Dedifferentiated amniotic fluid mesenchymal stem cell (primary cell): ENCODE measurements around the gene TBC1D28.
"Not testable (repeated sequence)": the region's sequence is repeated elsewhere in the genome, so short reads cannot be mapped to it uniquely, and the experiment has no call there.

Experiments used
- DNase-seq: peaks from one replicate; pipeline ENCODE4 v3.0.0-alpha.2; 2016; ENCODE audit errors: extremely low spot score

Gene TBC1D28

DNA sequence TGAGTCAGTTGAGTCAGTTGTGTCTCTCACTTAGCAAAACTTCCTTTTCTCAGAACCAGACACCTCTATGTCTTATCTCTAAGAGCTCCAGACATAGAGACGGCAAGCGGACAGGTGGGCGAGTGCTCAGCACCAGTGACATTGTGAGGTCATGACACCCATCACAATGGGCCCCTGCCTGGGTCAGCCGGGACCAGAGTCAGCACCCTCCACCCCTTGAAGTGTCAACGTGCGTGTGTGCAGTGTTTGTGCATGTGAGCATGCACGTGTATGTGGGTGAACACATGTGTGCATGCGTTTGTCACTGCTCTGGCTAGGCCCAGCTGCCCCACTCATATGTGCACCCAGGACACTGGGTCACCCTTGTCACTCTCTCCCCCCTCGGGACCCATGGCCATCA lies at the start of gene TBC1D28:
TBC1D28 (minus strand) TSS at position 101 of the 400 bp plus-strand sequence. CDS start 3,039 bp downstream, outside the sequence.
- not testable (repeated sequence) for DNase-seq

DNA sequence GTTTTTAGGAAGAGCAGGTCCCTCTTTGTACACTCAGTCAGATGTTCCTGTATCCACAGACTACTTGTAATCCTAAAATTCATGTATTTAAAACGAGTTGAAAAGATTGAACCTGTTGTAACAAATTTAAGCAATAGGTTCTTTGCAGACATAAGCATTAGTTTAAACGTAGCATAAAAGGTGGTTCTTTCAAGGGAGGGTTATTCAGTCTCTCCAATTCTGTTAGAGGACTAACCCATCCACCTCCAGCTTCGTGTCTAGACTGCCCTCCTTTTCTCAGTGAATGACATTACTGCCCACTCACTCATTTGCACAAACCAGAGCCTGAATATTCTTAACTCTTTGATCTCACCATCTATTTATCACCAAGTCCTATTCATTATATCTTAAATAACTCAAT lies 38.5 kb upstream of the TBC1D28 start:
- not testable (repeated sequence) for DNase-seq

- DNase-seq, result peak; percentile 90
These were observed 37.8 kb upstream of the TBC1D28 start, which contains the start of gene FOXO3B for GRCh38 chr17:18681767-18682571. FOXO3B (minus strand) TSS chr17:18682314; CDS start chr17:18681651, 663 bp downstream.

DNA sequence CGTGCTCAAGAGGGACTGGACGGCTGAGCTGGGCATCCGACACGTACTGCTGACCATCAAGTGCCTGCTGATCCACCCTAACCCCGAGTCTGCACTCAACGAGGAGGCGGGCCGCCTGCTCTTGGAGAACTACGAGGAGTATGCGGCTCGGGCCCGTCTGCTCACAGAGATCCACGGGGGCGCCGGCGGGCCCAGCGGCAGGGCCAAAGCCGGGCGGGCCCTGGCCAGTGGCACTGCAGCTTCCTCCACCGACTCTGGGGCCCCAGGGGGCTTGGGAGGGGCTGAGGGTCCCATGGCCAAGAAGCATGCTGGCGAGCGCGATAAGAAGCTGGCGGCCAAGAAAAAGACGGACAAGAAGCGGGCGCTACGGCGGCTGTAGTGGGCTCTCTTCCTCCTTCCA lies 33.2 kb upstream of the TBC1D28 start:
- DNase-seq, result not testable (repeated sequence)

- not testable (repeated sequence) for DNase-seq
These were observed 32.7 kb upstream of the TBC1D28 start for GRCh38 chr17:18676928-18677327.

DNA sequence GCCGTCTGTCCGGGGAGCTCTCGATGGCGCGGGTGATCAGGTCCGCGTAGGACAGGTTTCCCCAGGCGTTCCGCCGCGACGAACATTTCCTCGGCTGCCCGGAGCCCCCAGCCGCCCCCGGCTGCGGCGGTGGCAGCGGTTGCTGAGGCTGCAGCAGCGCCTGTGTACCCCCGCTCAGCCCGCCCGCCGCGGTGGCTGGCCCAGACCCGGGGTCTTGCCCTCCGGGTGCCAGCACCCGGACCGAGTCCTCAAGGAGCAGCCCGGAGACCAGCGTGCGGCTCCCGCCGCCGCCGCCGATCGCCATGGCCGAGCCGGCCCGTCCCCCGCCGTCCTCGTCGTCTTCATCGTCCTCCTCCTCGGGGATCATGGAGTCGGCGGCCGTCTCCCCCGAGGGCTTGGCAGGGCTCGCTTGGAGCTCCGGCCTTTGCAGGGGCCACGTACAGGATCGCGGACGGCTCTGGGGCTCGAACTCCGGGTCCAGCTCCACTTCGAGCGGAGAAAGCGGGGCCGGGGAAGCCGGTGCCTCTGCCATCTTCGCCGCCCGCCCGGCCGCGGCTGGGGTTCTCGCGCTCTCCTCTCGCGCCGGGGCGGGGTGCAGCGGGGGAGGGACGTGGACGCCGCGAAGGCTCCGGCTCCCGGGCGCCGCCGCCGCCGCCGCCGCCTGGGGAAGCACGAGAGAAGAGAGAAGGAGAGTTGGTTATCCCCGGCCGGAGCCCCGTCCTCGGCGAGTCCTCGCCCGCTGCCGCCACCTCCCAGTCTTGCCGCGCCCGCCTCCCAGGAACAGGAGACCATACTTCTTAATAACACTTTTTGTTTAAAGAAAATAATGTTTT lies 28.4 kb upstream of the TBC1D28 start:
- DNase-seq, result not testable (repeated sequence)

DNA sequence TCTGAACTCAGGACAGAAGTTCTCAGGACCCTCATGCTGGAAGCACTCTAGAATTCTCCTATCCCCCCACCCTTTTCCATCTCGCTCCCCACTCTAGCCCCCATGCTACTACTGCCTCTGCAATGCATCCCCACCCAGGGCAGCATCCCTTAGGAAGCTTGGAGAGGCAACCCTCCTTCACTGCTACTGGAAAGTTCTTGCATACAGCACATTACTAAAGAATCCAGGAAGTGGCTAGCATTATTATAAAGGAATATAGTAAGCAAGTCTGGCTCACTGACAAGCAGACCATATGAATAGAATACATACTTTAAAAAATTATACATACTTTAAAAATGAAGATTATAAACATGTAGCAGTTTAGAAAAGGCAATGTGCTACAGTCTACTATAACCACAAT lies 24.4 kb upstream of the TBC1D28 start:
- not testable (repeated sequence) for DNase-seq

DNA sequence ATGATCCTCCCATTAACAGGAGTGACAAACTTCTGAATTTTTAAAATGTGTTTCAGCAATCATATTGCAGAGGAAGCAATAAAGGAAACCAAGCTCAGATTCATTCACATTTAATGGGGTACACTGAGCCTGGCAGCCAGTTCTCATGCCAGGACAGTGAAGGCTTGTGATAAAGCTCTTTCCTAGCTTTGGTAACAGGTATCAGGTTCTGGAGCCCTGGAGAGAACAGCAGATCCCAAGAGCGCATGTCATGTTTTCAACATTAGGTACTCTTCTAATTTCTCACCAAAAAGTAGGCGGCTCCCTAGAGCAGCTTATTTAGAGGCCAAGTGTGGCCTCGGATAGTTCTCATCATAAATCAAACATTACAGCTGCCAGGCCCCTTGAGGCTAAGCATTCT lies 23.3 kb upstream of the TBC1D28 start:
- DNase-seq, result not testable (repeated sequence)

DNA sequence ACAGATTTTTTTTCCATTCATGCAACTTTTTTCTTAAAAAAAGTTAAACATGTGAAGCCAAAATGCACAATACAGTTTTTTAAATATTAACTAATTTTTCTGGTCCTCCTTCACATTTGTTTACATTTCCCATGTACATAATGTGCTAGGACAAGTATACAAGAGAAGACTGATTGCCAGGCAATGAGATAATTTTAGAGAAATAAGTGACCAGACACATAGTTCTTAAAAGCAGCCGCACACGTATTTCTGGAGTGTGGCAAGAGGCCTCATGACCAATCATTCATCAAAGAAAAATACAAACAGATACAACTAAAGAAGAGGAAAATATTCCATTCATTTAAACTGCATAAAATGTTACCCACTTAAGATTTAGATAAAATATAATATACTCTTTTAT lies 22.1 kb upstream of the TBC1D28 start:
- DNase-seq, result not testable (repeated sequence)

- DNase-seq, result not testable (repeated sequence)
These were observed 17.9 kb upstream of the TBC1D28 start for GRCh38 chr17:18661924-18662624.

DNA sequence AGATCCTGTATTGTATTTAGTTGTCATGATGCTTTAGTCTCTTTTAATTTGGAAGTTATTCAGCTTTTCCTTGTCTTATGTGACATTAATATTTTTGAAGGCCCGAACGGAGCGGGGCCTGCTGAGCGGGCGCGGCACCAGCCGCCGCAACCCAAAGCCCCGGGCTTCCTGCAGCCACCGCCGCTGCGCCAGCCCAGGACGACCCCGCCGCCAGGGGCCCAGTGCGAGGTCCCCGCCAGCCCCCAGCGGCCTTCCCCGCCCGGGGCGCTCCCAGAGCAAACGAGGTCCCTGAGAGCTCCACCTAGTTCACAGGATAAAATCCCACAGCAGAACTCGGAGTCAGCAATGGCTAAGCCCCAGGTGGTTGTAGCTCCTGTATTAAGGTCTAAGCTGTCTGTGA lies 5.9 kb upstream of the TBC1D28 start:
- not testable (repeated sequence) for DNase-seq

DNA sequence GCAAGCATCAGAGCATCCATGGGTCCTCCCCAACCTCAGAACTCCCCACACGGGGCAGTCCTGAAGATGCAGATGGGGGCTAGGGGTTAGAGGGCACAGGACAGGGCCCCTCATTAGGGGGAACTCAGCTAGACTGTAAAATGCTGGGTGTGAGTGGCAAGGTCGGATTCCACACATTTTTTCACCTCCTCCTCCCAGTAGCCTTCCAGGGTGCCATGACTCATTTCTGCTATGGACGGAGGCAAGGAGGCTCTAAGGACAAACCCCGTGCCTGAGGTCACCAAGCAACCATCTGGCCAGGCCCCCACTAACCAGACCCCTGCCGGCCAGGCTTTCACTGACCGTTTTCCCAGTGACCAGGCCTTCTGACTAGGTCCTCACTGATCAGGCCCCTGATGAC lies 1.1 kb downstream of the TBC1D28 start:
- DNase-seq, result not testable (repeated sequence)

GRCh38 chr17:18638357-18638756 lies 5.8 kb downstream of the TBC1D28 start:
- DNase-seq, result not testable (repeated sequence)

GRCh38 chr17:18636237-18636636 lies 8.0 kb downstream of the TBC1D28 start:
- not testable (repeated sequence) for DNase-seq

DNA sequence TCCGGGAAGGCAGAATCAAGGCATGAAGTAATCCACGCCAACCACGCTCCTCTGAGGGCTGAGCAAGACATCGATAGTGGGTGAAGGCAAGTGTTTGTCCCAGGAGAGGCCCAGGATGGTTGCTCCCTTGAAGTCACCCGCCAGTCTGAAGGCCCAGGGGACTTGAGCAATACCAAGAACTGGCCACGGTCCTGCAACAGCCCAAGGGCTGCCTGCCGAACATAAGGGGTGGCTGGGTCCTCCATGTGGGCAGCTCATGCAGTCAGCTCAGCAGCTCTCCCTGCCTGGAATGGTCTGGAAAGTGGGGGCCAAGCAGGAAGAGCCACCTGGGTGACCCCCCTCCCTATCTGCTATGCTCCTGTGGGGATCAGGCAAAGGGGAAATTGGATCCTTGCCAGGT lies 8.4 kb downstream of the TBC1D28 start:
- DNase-seq, result not testable (repeated sequence)

GRCh38 chr17:18634550-18635263 lies 9.5 kb downstream of the TBC1D28 start:
- not testable (repeated sequence) for DNase-seq

GRCh38 chr17:18626152-18626870 lies 17.9 kb downstream of the TBC1D28 start:
- no peak for DNase-seq

DNA sequence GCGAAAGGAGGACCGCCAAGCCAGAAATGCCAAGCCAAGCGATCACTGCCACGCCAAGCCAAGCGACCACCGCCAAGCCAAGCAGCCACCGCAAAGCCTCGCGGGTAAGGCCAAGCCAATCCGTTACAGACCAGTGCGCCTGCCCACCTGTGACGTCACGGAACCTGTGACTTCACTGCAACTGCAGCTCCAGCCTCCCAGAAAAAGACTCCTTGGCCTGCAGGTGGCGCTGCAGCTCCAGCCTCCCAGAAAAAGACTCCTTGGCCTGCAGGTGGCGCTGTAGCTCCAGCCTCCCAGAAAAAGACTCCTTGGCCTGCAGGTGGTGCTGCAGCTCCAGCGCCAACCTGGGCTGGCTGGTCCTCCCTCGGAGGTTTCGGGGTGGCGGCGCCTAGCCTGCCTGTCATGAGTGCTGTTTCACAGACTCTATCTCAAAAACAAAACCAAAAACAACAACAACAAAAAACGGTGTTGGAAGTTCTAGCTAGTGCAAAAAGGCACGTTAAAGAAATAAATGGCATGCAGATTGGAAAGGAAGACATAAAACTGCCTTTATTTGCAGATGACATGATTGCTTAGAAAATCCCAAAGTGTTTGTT lies 18.6 kb downstream of the TBC1D28 start:
- not testable (repeated sequence) for DNase-seq

DNA sequence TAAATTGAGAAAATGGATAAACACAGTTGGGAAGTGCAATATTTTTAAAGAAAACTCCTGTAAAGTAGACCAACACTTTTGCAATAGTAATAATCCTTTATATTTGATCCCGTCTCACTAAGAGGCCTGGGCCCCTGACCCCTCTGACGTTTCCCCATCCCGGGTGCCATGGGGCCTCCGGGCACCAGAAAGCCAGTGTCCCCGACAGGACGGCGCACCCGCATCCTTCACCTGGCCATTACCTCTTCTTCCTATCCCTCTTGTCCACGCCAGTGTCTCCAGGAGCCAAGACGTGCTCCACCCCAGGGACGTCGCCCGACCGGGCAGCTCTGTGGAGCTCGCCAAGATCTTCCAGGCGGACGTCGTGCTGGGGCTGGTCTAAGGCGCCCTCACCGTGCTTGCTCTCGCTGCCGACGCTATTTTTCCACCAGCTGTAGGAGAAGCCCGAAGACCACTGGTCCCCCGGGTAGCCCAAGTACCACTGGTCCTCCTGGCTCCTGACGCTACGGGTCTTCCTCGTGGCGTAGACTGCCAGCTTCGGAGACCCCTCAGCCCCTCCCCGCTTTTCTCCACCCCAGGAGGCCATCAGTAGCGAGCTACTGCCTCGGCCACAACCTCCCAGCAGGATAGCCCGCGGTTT lies 19.2 kb downstream of the TBC1D28 start:
- DNase-seq, result not testable (repeated sequence)

- not testable (repeated sequence) for DNase-seq
These were observed 26.6 kb downstream of the TBC1D28 start for GRCh38 chr17:18617613-18618012.
